HG03135 (cell line): ENCODE data around the gene MEIS1.

Experiments
- ATAC-seq: cut with Tn5 transposase; IDR thresholded peaks from one replicate; pipeline ENCODE4 v1.9.1; 2021; ENCODE audit warnings: mild to moderate bottlenecking, moderate library complexity; ENCODE audit not compliant: unreplicated experiment

The MEIS1 gene

GRCh38 chr2:66578054-66578686, 143.2 kb downstream of the MEIS1 start:
- ATAC-seq, result no peak

- ATAC-seq, result no peak
These were observed 143.8 kb downstream of the MEIS1 start for GRCh38 chr2:66578687-66579106.

GRCh38 chr2:66579186-66580126, 144.5 kb downstream of the MEIS1 start:
- no peak for ATAC-seq

- no peak for ATAC-seq
These were observed 145.5 kb downstream of the MEIS1 start for GRCh38 chr2:66580166-66581049.

GRCh38 chr2:66581339-66582103, 146.6 kb downstream of the MEIS1 start:
- ATAC-seq, result no peak

GRCh38 chr2:66582104-66582986, 147.4 kb downstream of the MEIS1 start:
- ATAC-seq, result no peak

- ATAC-seq, result no peak
These were observed 148.3 kb downstream of the MEIS1 start for GRCh38 chr2:66582987-66583880.

GRCh38 chr2:66583881-66584280, 149.0 kb downstream of the MEIS1 start:
- ATAC-seq, result no peak

GRCh38 chr2:66585587-66585986, 150.7 kb downstream of the MEIS1 start:
- no peak for ATAC-seq

GRCh38 chr2:66587216-66587615, 152.3 kb downstream of the MEIS1 start:
- no peak for ATAC-seq

GRCh38 chr2:66594001-66594400, 159.1 kb downstream of the MEIS1 start:
- no peak for ATAC-seq

- ATAC-seq, result no peak
These were observed 160.6 kb downstream of the MEIS1 start for GRCh38 chr2:66595556-66595955.

GRCh38 chr2:66596256-66596655, 161.3 kb downstream of the MEIS1 start:
- ATAC-seq, result no peak

- ATAC-seq, result no peak
These were observed 166.7 kb downstream of the MEIS1 start for GRCh38 chr2:66601624-66602023.

GRCh38 chr2:66602341-66602740, 167.4 kb downstream of the MEIS1 start:
- ATAC-seq, result no peak

GRCh38 chr2:66604326-66604725, 169.4 kb downstream of the MEIS1 start:
- no peak for ATAC-seq

- no peak for ATAC-seq
These were observed 170.1 kb downstream of the MEIS1 start for GRCh38 chr2:66604976-66605375.

GRCh38 chr2:66607152-66607551, 172.2 kb downstream of the MEIS1 start:
- ATAC-seq, result no peak
